NT2/D1 (cell line): ENCODE measurements around the gene GPR137C.

Experiments
- SUZ12 ChIP-seq: IDR thresholded peaks from 2 replicates; pipeline ENCODE4 v1.6.1; 2011; ENCODE audit not compliant: insufficient read length, insufficient read depth; ENCODE audit errors: extremely low read depth
- YY1 ChIP-seq: IDR thresholded peaks from 2 replicates; pipeline ENCODE4 v1.6.1; 2011; ENCODE audit not compliant: insufficient read length, insufficient read depth
- ZNF274 ChIP-seq: IDR thresholded peaks from 2 replicates; pipeline ENCODE4 v1.6.1; 2011; ENCODE audit warnings: mild to moderate bottlenecking, low read depth, low read length

DNA sequence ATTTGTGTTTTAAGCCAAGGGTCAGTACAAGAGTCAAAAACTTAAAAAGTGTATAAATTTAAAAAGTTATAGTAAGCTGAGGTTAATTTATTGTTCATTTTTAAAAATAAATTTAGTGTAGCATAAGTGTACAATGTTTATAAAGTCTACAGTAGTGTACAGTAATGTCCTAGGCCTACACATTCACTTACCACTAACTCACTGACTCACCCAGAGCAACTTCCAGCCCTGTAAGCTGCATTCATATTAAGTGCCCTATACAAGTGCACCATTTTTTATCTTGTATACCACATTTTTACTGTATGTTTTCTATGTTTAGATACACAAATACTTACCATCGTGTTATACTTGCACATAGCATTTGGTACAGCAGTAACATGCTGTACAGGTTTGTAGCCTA is 37.7 kb downstream of the GPR137C start:
- TF ChIP-seq ZNF274 = no peak
- no peak for TF ChIP-seq YY1
- no peak for TF ChIP-seq SUZ12
